Islet precursor cell (in vitro differentiated cells): ENCODE results near the gene ANKRD23.

ENCODE experiments used
- DNase-seq: peaks from one replicate; pipeline ENCODE4 v3.0.0-alpha.2; 2018

The ANKRD23 gene

DNA sequence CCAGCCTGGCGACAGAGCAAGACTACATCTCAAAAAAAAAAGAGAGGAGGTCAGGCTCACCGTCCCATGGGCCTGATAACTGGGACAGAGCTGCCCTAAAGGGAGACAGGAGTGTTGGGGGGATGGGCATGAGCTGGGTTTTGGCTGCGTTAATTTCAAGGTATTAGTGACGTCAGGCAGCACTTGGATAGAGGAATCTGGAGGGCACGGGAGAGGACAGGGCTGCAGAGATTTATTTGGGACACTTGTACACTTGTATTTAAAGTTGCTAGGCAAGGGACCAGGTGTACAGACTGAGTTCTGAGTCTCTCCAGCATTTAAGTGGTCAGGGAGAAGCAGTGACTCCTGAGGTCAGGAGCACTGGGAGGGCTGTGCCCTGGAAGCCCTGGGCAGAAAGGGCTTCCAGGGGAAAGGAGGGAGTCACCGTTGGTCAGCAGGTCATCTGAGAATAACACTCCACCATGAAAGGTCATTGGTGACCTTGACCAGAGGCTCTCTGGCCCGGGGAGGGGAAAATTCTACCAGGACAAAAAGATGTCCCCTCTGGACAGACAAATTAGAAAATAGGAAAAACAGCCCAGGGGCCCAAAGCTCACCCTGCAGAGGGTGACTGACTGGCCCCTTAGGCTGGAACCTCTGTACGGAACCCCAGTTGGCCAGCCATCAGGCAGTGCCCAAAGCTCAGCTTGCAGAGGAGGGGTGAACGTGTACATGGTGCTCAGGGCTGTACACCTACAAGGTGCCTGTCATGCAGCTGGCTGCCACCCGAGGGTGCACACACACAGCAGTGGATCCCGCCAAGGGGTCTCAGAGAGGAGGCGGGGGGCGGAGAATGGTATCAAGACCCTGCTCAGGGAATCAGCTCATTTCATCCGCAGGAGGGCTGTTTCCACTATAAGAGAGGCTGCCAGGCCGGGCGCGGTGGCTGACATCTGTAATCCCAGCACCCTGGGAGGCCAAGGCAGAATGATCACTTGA is 50.8 kb downstream of the ANKRD23 start:
- no peak for DNase-seq

DNA sequence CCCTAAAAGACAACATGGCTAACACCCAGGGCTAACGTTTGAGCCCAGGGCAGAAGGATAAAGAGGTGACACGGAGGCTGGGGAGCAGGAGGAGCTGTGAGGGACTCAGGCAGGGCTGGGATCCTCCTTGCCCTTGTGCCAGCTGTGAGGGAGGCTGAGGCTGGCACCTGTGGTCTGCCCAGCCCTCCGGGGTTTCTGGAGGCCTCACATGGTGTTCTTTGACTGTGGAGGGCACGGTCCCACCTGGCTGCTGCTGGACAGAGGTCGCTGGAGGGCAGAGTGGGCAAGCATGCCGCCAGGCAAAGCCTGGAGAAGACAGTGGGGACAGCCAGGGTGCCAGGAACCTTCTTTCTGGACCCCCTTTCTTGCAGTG is 54.6 kb downstream of the ANKRD23 start:
- DNase-seq: no peak

DNA sequence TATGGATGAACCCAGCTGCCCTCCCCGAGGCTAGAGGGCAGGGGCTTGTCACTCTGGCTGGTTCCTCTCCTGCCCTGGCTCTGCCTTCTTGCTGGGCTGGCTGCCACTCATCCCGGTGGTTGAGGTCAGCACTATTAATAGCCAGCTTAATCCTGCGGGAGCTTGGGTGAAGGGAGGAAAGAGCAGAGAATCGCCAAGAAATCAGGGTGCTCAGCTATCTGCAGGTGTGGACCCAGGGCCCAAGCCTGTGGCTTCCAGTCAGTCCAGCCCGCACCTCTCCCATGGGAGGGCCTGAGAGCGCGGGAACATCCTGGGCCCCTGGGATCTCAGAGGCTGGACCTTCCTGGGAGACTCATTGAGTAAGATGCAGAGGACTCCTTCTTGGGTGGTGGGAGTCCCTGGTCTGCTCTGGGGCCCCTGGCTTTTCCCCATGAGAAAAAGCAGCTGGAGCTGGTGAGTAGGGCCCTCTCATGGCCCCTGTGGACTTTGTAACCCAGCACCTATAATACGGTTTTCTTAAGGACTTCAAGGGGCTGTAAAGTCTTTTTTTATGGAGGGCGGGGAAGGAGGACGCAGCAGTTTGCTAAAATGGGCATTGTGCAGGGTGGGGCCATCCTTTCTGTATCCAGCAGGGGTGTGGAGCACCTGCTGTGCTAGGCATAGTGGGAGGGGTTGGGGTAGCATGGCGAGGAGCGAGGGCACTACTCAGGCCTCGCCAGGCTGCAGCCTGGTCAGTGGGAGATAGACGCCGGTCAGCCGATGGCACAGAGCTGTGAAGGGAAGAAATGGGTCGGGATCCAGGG is 55.2 kb downstream of the ANKRD23 start:
- DNase-seq: no peak
